ENCODE measurements around the gene NUDT15.

GRCh38 chr13:48001114-48001881, 36.2 kb upstream of the NUDT15 start, which contains the start of gene SUCLA2:
- TF ChIP-seq, protein P1, sequence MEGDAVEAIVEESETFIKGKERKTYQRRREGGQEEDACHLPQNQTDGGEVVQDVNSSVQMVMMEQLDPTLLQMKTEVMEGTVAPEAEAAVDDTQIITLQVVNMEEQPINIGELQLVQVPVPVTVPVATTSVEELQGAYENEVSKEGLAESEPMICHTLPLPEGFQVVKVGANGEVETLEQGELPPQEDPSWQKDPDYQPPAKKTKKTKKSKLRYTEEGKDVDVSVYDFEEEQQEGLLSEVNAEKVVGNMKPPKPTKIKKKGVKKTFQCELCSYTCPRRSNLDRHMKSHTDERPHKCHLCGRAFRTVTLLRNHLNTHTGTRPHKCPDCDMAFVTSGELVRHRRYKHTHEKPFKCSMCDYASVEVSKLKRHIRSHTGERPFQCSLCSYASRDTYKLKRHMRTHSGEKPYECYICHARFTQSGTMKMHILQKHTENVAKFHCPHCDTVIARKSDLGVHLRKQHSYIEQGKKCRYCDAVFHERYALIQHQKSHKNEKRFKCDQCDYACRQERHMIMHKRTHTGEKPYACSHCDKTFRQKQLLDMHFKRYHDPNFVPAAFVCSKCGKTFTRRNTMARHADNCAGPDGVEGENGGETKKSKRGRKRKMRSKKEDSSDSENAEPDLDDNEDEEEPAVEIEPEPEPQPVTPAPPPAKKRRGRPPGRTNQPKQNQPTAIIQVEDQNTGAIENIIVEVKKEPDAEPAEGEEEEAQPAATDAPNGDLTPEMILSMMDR (optimal IDR thresholded peaks at IDR 0.05 in 1 of 3, IDR thresholded peaks at IDR 0.05 in 1 of 3, conservative IDR thresholded peaks at IDR 0.05 in 1 of 3; ENCODE audit: extremely low read depth in 1 of 3, insufficient read depth in 2 of 3, low read length in 3 of 3), result no peak
- TF ChIP-seq EZH2 (IDR thresholded peaks at IDR 0.05; ENCODE audit: low read length), result no peak

Data from keratinocyte (primary cell).